GM03348 (cell line): ENCODE results near the gene CMIP.

ENCODE experiments used
- DNase-seq: peaks from one replicate; pipeline ENCODE4 v3.0.0; 2012; ENCODE audit warnings: low spot score

Gene CMIP

DNA sequence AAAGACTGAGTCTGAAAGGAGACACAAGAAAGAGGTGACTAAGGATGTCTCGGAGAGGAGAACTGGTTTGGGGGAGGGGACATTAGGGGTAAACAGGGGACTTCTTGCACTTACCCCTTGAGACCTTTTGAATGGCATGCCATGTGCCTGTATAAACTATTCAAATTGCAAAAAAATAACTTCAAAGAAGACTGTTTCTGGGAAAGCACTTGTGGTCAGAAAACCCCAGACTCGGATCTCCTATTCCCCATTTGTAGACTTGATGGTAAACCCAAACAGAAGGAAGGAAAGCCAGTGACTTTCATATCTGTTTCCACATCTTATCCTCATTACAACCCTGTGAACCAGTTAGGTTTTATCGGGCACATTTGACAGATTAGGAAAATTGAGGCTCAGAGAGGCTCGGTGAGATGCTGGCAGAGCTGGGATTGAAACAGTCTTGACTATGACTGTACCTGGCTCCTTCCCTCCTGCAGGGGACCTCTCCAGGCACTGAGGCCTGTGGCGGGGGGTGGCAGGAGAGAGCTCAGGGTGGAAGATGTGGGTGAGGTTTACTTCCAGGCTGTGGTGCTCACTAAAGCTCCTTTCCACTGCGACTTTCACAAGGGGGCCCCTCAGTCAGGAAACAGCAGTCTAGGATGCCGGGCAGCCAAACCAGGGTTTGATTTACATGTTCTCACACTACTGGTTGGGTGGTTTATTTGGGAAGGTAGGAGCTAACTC is 304.0 kb downstream of the CMIP start:
- no peak for DNase-seq

DNA sequence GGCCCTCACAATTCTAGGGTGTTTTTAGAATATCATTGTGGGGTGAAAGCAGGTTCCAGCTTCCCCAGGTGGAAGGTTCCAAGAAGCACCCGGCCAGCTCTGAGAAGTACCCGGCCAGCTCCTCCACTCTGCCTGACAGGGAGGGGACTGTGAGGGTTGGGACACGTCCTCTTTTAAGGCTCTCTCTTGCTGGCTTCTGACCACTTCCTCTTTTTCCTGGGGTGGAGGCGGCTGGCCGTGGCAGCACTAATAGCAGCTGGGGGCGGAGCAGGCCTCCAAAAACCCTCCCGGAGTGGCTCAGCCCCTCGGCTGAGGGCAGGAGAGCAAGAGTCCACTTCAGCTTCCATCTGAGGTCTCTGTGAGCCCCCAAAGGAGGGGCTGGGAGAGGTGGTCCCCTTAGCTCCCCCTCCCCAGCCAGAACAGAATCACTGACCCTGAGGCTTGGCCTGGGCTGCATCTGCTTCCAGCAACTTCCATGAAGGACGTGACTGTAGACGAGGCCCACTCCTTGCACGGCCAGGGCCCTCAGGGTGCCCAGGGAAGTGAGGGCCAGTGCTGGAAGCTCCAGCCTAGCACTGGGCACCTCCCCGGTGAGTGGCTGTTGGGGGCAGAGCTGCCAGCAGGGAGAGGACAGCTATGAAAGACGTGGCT is 307.7 kb downstream of the CMIP start:
- DNase-seq = no peak

DNA sequence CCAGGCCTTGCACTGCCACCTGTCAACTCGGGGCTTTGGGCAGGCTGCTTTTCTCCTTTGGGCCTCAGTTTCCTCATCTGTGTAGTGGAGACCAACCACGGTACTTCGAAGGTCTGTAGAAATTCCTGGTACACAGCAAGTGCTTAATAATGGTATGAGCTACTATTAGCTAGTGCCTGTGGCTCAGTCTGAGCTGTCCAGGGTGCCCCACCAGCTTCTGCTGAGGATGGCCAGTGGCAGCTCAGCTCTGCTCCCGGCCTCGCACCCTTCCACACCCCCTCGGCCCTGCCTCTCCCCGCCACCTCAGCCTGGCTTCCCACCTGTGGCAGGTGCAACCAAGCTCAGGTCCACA is 308.2 kb downstream of the CMIP start:
- no peak for DNase-seq

DNA sequence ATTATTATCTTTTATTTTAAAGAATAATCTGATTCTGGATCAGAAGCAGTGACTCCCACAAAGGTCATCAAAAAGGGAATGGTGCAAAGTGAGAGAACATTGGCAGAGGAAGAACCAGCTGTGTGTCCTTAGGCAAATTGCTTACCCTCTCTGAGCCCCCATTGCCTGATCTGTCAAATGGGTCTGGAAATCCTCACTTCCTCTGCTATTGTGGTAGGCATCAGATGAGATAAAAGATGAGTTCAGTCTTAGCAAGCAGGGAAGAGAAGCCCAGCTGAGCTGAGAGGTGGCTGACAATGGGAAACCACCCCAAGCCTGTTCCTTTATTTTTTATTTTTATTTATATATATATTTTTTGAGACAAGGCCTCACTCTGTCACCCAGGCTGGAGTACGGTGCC is 310.2 kb downstream of the CMIP start:
- no peak for DNase-seq

DNA sequence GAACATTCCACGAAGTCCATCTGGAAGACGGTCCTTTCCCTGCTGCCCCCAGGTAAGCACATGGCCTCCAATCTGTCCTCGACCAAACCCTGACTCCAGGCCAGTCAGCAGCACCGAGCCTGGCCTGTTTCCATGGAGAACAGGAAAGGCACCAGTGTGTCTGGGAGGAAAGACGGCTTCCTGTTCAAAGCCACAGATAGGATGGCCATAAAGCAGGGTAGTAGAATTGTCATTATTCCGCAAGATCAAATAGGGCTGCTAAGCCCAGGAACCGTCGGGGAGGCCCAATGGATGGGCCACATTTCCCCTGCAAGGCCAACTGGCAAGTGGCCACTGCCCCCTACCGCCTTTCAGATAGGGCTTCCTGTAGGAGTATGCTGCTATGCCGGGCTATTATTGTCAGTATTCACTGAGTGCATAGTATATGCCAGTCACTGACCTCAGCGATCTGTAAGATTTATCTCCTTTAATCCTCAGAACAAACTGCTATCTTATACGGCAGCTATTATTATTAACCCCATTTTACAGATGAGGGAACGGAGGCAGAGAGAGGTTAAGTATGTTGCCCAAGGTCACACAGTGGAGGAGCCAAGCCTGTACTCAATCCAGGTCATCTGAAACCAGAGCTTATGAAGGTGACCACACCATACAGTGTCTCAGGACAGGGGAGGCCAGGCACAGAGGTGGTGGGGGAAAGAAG is 311.5 kb downstream of the CMIP start:
- no peak for DNase-seq

DNA sequence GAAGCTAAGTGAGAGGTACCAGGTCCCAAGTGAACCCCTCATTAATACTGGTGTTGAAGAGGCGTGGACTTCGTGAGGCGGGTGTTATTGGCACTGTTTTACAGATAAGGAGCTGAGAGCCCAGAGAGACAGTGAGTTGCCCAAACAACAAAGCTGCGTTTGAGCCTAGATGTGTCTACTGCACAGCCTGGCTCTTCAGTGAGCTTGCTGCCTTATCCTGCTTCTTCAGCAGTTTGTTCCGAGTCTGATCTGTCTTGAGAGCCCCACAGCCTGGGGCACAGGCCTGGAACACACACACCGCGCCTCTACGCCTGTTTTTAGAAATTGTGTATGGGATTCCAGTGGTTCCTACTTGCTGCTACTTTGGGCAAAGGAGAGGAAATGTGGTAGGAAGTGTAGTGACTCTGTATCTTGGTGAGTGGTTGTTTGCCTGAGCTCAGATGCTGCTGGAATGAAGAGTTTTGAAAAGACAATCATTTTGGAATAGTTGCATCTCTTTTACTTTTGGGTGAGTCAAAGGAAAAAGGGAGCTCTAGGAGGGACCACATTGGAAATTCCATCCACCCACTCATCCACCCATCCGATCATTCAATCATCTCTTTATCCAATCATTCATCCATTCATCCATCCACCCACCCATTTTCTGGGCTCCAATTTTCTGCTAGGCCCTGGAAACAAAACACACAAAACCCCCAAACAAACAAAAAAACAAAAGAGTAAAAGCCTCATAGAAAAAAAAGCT is 312.2 kb downstream of the CMIP start:
- no peak for DNase-seq

DNA sequence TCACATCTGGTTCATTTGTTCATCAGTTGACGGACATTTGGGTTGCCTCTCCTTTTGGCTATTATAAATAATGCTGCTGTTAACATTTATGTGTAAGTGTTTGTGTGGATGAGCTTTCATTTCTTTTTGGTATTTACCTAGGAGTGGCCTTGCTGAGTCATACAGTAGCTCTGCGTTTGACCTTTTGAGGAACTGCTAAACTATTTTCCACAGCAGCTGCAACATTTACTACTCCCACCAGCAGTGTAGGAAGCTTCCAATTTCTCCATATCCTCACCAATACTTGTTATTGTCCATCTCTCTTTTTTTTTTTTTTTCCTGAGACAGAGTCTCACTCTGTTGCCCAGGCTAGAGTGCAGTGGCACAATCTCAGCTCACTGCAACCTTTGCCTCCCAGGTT is 313.8 kb downstream of the CMIP start:
- DNase-seq = no peak
